Endothelial cell of umbilical vein (primary cell): ENCODE results near the gene LMF1. TPM values are rescaled to one million over a fixed set of nuclear protein-coding genes. Genes with fewer than 3 reads are reported as not detected.

ENCODE experiments used
- BruUV-seq: library from RNA; stranded (reverse); fragments of 400-500 nt; replicated peaks from 2 replicates; lab custom pipeline; 2021; lab: Mats Ljungman, UMichigan
- CTCF ChIA-PET: fragments of 300-600, 350-600 bp; sonication (Branson Sonifier 250); formaldehyde crosslinking; loops from one replicate; lab custom pipeline; 2021; ENCODE audit warnings: antibody characterized with exemption, inconsistent platforms; lab: Charles Lee
- POLR2A ChIA-PET: fragments of 300-600, 350-600 bp; sonication (Branson Sonifier 250); formaldehyde crosslinking; loops from one replicate; lab custom pipeline; 2021; ENCODE audit warnings: antibody characterized with exemption, inconsistent platforms; lab: Charles Lee
- DNase-seq: peaks from one replicate; pipeline ENCODE4 v3.0.0-alpha.2; 2011; ENCODE audit warnings: low read depth, low spot score
- FAIRE-seq: peaks from 2 replicates; lab custom pipeline; 2011; peaks lifted over from hg19 to GRCh38; lab: Jason Lieb, UNC
- H2AFZ ChIP-seq: 2 replicates; pipeline ENCODE4 v1.6.0; 2012; ENCODE audit warnings: low read depth, low read length, control low read depth, inconsistent platforms
- H3K27ac ChIP-seq: 2 replicates; pipeline ENCODE4 v1.5.1; 2011; ENCODE audit warnings: low read depth, mild to moderate bottlenecking, control low read depth, low read length, moderate library complexity; ENCODE audit not compliant: insufficient read depth
- H3K27me3 ChIP-seq, 2 experiments: 2 replicates each; pipeline versions ENCODE4 v1.6.0 to v1.6.1; 2011; ENCODE audit warnings: low read length in 2 of 2, mixed read lengths in 1 of 2; ENCODE audit not compliant: control insufficient read depth in 2 of 2, insufficient read depth in 2 of 2
- H3K36me3 ChIP-seq, 2 experiments: 2 replicates in 1 of 2; 3 replicates in 1 of 2; pipeline ENCODE4 v1.5.1; 2011; ENCODE audit warnings: low read length in 2 of 2, mild to moderate bottlenecking in 1 of 2, moderate library complexity in 1 of 2; ENCODE audit not compliant: control insufficient read depth in 2 of 2, insufficient read depth in 2 of 2; ENCODE audit errors: extremely low read depth in 1 of 2
- H3K4me1 ChIP-seq: 3 replicates; pipeline ENCODE4 v1.5.1; 2011; ENCODE audit warnings: mild to moderate bottlenecking, low read length; ENCODE audit not compliant: control insufficient read depth, insufficient read depth; ENCODE audit errors: extremely low read depth
- H3K4me2 ChIP-seq: 2 replicates; pipeline ENCODE4 v1.6.1; 2011; ENCODE audit warnings: low read length, control low read depth, mixed read lengths; ENCODE audit not compliant: insufficient read depth
- H3K4me3 ChIP-seq, 3 experiments: fragments of 200-600 bp in 1 of 3; sonication (generic), shearing (Covaris generic) in 1 of 3; replicated peaks in 1 of 3; 2 replicates each; pipeline ENCODE4 v1.5.1; 2011 to 2016; ENCODE audit warnings: control low read depth in 3 of 3, low read length in 3 of 3, mild to moderate bottlenecking in 2 of 3, inconsistent platforms in 1 of 3, low read depth in 1 of 3, moderate library complexity in 1 of 3; ENCODE audit not compliant: insufficient read depth in 1 of 3
- H3K79me2 ChIP-seq: 2 replicates; pipeline ENCODE4 v1.6.0; 2012; ENCODE audit warnings: low read length, inconsistent platforms; ENCODE audit not compliant: control insufficient read depth, insufficient read depth
- H3K9ac ChIP-seq: replicated peaks from 2 replicates; pipeline ENCODE3; 2011; ENCODE audit warnings: low read length, control low read depth; ENCODE audit not compliant: insufficient read depth; ENCODE audit errors: extremely low read depth
- H3K9me1 ChIP-seq: replicated peaks from 3 replicates; pipeline ENCODE4 v1.6.0; 2011; ENCODE audit warnings: mild to moderate bottlenecking, low read length; ENCODE audit not compliant: control insufficient read depth, insufficient read depth; ENCODE audit errors: extremely low read depth
- H3K9me3 ChIP-seq: replicated peaks from 2 replicates; pipeline ENCODE4 v1.5.1; 2012; ENCODE audit warnings: low read length, inconsistent platforms; ENCODE audit not compliant: control insufficient read depth, insufficient read depth
- H4K20me1 ChIP-seq: replicated peaks from 2 replicates; pipeline ENCODE3; 2011; ENCODE audit warnings: mild to moderate bottlenecking, low read length; ENCODE audit not compliant: control insufficient read depth, insufficient read depth; ENCODE audit errors: extremely low read depth
- EZH2 ChIP-seq: IDR thresholded peaks from 2 replicates; pipeline ENCODE4 v1.6.1; 2012; ENCODE audit warnings: borderline replicate concordance, low read depth, mild to moderate bottlenecking, moderate library complexity, low read length, inconsistent platforms; ENCODE audit not compliant: severe bottlenecking
- FOS ChIP-seq: IDR thresholded peaks from 2 replicates; pipeline ENCODE4 v1.6.1; 2011; ENCODE audit warnings: mild to moderate bottlenecking, low read length, moderate library complexity, borderline replicate concordance; ENCODE audit not compliant: insufficient read depth
- GATA2 ChIP-seq: IDR thresholded peaks from 2 replicates; pipeline ENCODE4 v1.7.0; 2011; ENCODE audit warnings: low read depth, mild to moderate bottlenecking, moderate library complexity, mixed read lengths, low read length; ENCODE audit not compliant: insufficient read length, insufficient read depth
- JUN ChIP-seq: IDR thresholded peaks from 2 replicates; pipeline ENCODE4 v1.6.1; 2011; ENCODE audit warnings: borderline replicate concordance, low read depth; ENCODE audit not compliant: insufficient read length, insufficient read depth
- MYC ChIP-seq: IDR thresholded peaks from one replicate; pipeline ENCODE4 v1.6.1; 2011; ENCODE audit warnings: mild to moderate bottlenecking, low read depth, low read length
- POLR2A ChIP-seq: IDR thresholded peaks from 2 replicates; pipeline ENCODE4 v1.6.1; 2012; ENCODE audit warnings: low read depth, mild to moderate bottlenecking, control low read depth, low read length
- POLR2AphosphoS5 ChIP-seq: IDR thresholded peaks from 2 replicates; pipeline ENCODE4 v1.6.1; 2012; ENCODE audit warnings: low read depth, mild to moderate bottlenecking, control low read depth, low read length, moderate library complexity; ENCODE audit not compliant: insufficient read depth
- dilution Hi-C: fragments of 300-500 bp; cut with MboI; formaldehyde crosslinking; loops from one replicate; pipeline ENCODE4 v1.15.0; 2019; ENCODE audit warnings: low sequenced_read_pairs; ENCODE audit not compliant: extremely low pct_ligation_motif_present
- intact Hi-C: fragments of 100-400 bp; cut with micrococcal nuclease; formaldehyde crosslinking; loops from one replicate; pipeline ENCODE4 v1.10.0; 2022
- polyA plus RNA-seq, 4 experiments: library from polyadenylated mRNA; depleted of rRNA in 3 of 4; stranded (reverse) in 3 of 4; unstranded in 1 of 4; fragments of >200 nt; gene quantifications; 2 replicates each; pipeline versions ENCODE4 v1.2.1 to v1.2.3, GENCODE V29; 2011 to 2012; ENCODE audit warnings: missing spikeins in 1 of 4
- total RNA-seq: library from RNA; stranded (reverse); gene quantifications from 2 replicates; pipeline ENCODE4 v1.2.3, GENCODE V29; 2021
- TF ChIP-seq, protein P1 (sequence below): IDR thresholded peaks from 2 replicates; pipeline ENCODE4 v1.6.1; 2011; ENCODE audit not compliant: insufficient read depth, insufficient read length
- TF ChIP-seq, protein P2 (sequence below), 2 donors: IDR thresholded peaks; 1 replicate in 1 of 2; 2 replicates in 1 of 2; pipeline ENCODE4 v1.5.1; 2011; ENCODE audit warnings: low read length in 2 of 2, mild to moderate bottlenecking in 2 of 2, moderate library complexity in 2 of 2, control low read depth in 1 of 2, inconsistent platforms in 1 of 2, low read depth in 1 of 2; ENCODE audit not compliant: insufficient read depth in 1 of 2; ENCODE audit errors: extremely low read depth in 1 of 2

Gene LMF1
- total and polyA plus RNA-seq, 2 donors (not counting 3 experiments of a cell fraction or from before 2014, with no cell fraction given) = 17.8 TPM

DNA sequence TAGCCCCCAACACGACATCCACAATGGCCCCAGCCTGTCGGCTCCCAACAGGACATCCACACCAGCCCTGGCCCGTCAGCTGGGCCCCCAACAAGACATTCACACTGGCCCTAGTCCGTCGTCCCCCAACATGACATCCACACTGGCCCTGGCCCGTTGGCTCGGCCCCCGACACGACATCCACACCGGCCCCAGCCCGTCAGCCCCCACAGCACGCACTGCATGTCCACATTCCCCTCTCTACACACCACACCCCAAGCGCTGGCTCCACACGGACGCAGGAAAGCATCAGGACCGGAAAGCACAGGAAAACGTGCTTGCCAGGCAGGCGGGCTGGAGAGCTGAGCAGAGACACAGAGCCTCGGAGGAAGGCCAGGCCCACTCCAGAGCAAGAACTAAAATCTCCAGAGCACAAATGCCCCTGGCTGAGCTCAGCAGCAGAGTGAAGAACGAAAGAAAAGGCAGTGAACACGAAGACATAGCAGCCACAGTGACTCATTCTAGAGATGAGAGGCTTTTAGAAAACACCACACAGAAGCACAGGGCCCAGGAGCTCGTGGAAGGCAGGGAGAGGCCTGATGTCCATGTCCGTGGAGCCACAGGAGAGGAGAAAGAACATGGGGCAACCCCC is 50.6 kb downstream of the LMF1 start:
- POLR2A ChIA-PET = no interaction called here
- Histone ChIP-seq H4K20me1 (no peaks in the 10 kb centered on the region), H3K9me3 (no peaks in the 10 kb centered on the region), H3K9ac (no peak overlapping the region), H3K36me3 (no peaks in the 10 kb centered on the region), H3K27ac (no peak overlapping the region), H3K9me1 (no peaks in the 10 kb centered on the region), H3K4me3 (no peak overlapping the region), H3K79me2 (no peaks in the 10 kb centered on the region), H3K4me1 (no peaks in the 10 kb centered on the region), H2AFZ (no peak overlapping the region), H3K27me3 (no peaks in the 10 kb centered on the region), H3K4me2 (no peak overlapping the region)
- DNase-seq (no peak), FAIRE-seq (no peak)
- BruUV-seq = no TSS peak
- CTCF ChIA-PET = no interaction called here
- dilution Hi-C loops (no loop called here), intact Hi-C loops (no loop called here)
- TF ChIP-seq JUN = no peak
- no peak for TF ChIP-seq POLR2AphosphoS5
- TF ChIP-seq MYC = no peak
- TF ChIP-seq FOS = no peak
- TF ChIP-seq POLR2A = no peak
- no peak for TF ChIP-seq GATA2
- TF ChIP-seq, protein P1, sequence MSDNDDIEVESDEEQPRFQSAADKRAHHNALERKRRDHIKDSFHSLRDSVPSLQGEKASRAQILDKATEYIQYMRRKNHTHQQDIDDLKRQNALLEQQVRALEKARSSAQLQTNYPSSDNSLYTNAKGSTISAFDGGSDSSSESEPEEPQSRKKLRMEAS = no peak
- TF ChIP-seq, protein P2, sequence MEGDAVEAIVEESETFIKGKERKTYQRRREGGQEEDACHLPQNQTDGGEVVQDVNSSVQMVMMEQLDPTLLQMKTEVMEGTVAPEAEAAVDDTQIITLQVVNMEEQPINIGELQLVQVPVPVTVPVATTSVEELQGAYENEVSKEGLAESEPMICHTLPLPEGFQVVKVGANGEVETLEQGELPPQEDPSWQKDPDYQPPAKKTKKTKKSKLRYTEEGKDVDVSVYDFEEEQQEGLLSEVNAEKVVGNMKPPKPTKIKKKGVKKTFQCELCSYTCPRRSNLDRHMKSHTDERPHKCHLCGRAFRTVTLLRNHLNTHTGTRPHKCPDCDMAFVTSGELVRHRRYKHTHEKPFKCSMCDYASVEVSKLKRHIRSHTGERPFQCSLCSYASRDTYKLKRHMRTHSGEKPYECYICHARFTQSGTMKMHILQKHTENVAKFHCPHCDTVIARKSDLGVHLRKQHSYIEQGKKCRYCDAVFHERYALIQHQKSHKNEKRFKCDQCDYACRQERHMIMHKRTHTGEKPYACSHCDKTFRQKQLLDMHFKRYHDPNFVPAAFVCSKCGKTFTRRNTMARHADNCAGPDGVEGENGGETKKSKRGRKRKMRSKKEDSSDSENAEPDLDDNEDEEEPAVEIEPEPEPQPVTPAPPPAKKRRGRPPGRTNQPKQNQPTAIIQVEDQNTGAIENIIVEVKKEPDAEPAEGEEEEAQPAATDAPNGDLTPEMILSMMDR (IDR thresholded peaks at IDR 0.05; ENCODE audit: extremely low read depth in 1 of 2, insufficient read depth in 1 of 2, low read depth in 1 of 2, low read length in 2 of 2) = no peak
- no peak for TF ChIP-seq EZH2
